Endothelial cell of umbilical vein (primary cell): ENCODE measurements around the gene PRR7. TPM values are rescaled to one million over a fixed set of nuclear protein-coding genes. Genes with fewer than 3 reads are reported as not detected.

Source experiments
- BruUV-seq: library from RNA; stranded (reverse); fragments of 400-500 nt; replicated peaks from 2 replicates; lab custom pipeline; 2021; lab: Mats Ljungman, UMichigan
- CTCF ChIA-PET: fragments of 300-600, 350-600 bp; sonication (Branson Sonifier 250); formaldehyde crosslinking; loops from one replicate; lab custom pipeline; 2021; ENCODE audit warnings: antibody characterized with exemption, inconsistent platforms; lab: Charles Lee
- POLR2A ChIA-PET: fragments of 300-600, 350-600 bp; sonication (Branson Sonifier 250); formaldehyde crosslinking; loops from one replicate; lab custom pipeline; 2021; ENCODE audit warnings: antibody characterized with exemption, inconsistent platforms; lab: Charles Lee
- DNase-seq: peaks from one replicate; pipeline ENCODE4 v3.0.0-alpha.2; 2011; ENCODE audit warnings: low read depth, low spot score
- FAIRE-seq: peaks from 2 replicates; lab custom pipeline; 2011; peaks lifted over from hg19 to GRCh38; lab: Jason Lieb, UNC
- H2AFZ ChIP-seq: 2 replicates; pipeline ENCODE4 v1.6.0; 2012; ENCODE audit warnings: low read depth, low read length, control low read depth, inconsistent platforms
- H3K27ac ChIP-seq: 2 replicates; pipeline ENCODE4 v1.5.1; 2011; ENCODE audit warnings: low read depth, mild to moderate bottlenecking, control low read depth, low read length, moderate library complexity; ENCODE audit not compliant: insufficient read depth
- H3K27me3 ChIP-seq, 2 experiments: 2 replicates each; pipeline versions ENCODE4 v1.6.0 to v1.6.1; 2011; ENCODE audit warnings: low read length in 2 of 2, mixed read lengths in 1 of 2; ENCODE audit not compliant: control insufficient read depth in 2 of 2, insufficient read depth in 2 of 2
- H3K36me3 ChIP-seq, 2 experiments: 2 replicates in 1 of 2; 3 replicates in 1 of 2; pipeline ENCODE4 v1.5.1; 2011; ENCODE audit warnings: low read length in 2 of 2, mild to moderate bottlenecking in 1 of 2, moderate library complexity in 1 of 2; ENCODE audit not compliant: control insufficient read depth in 2 of 2, insufficient read depth in 2 of 2; ENCODE audit errors: extremely low read depth in 1 of 2
- H3K4me1 ChIP-seq: 3 replicates; pipeline ENCODE4 v1.5.1; 2011; ENCODE audit warnings: mild to moderate bottlenecking, low read length; ENCODE audit not compliant: control insufficient read depth, insufficient read depth; ENCODE audit errors: extremely low read depth
- H3K4me2 ChIP-seq: 2 replicates; pipeline ENCODE4 v1.6.1; 2011; ENCODE audit warnings: low read length, control low read depth, mixed read lengths; ENCODE audit not compliant: insufficient read depth
- H3K4me3 ChIP-seq, 3 experiments: fragments of 200-600 bp in 1 of 3; sonication (generic), shearing (Covaris generic) in 1 of 3; replicated peaks in 1 of 3; 2 replicates each; pipeline ENCODE4 v1.5.1; 2011 to 2016; ENCODE audit warnings: control low read depth in 3 of 3, low read length in 3 of 3, mild to moderate bottlenecking in 2 of 3, inconsistent platforms in 1 of 3, low read depth in 1 of 3, moderate library complexity in 1 of 3; ENCODE audit not compliant: insufficient read depth in 1 of 3
- H3K79me2 ChIP-seq: 2 replicates; pipeline ENCODE4 v1.6.0; 2012; ENCODE audit warnings: low read length, inconsistent platforms; ENCODE audit not compliant: control insufficient read depth, insufficient read depth
- H3K9ac ChIP-seq: replicated peaks from 2 replicates; pipeline ENCODE3; 2011; ENCODE audit warnings: low read length, control low read depth; ENCODE audit not compliant: insufficient read depth; ENCODE audit errors: extremely low read depth
- H3K9me1 ChIP-seq: replicated peaks from 3 replicates; pipeline ENCODE4 v1.6.0; 2011; ENCODE audit warnings: mild to moderate bottlenecking, low read length; ENCODE audit not compliant: control insufficient read depth, insufficient read depth; ENCODE audit errors: extremely low read depth
- H3K9me3 ChIP-seq: replicated peaks from 2 replicates; pipeline ENCODE4 v1.5.1; 2012; ENCODE audit warnings: low read length, inconsistent platforms; ENCODE audit not compliant: control insufficient read depth, insufficient read depth
- H4K20me1 ChIP-seq: replicated peaks from 2 replicates; pipeline ENCODE3; 2011; ENCODE audit warnings: mild to moderate bottlenecking, low read length; ENCODE audit not compliant: control insufficient read depth, insufficient read depth; ENCODE audit errors: extremely low read depth
- EZH2 ChIP-seq: IDR thresholded peaks from 2 replicates; pipeline ENCODE4 v1.6.1; 2012; ENCODE audit warnings: borderline replicate concordance, low read depth, mild to moderate bottlenecking, moderate library complexity, low read length, inconsistent platforms; ENCODE audit not compliant: severe bottlenecking
- FOS ChIP-seq: IDR thresholded peaks from 2 replicates; pipeline ENCODE4 v1.6.1; 2011; ENCODE audit warnings: mild to moderate bottlenecking, low read length, moderate library complexity, borderline replicate concordance; ENCODE audit not compliant: insufficient read depth
- GATA2 ChIP-seq: IDR thresholded peaks from 2 replicates; pipeline ENCODE4 v1.7.0; 2011; ENCODE audit warnings: low read depth, mild to moderate bottlenecking, moderate library complexity, mixed read lengths, low read length; ENCODE audit not compliant: insufficient read length, insufficient read depth
- JUN ChIP-seq: IDR thresholded peaks from 2 replicates; pipeline ENCODE4 v1.6.1; 2011; ENCODE audit warnings: borderline replicate concordance, low read depth; ENCODE audit not compliant: insufficient read length, insufficient read depth
- MYC ChIP-seq: IDR thresholded peaks from one replicate; pipeline ENCODE4 v1.6.1; 2011; ENCODE audit warnings: mild to moderate bottlenecking, low read depth, low read length
- POLR2A ChIP-seq: IDR thresholded peaks from 2 replicates; pipeline ENCODE4 v1.6.1; 2012; ENCODE audit warnings: low read depth, mild to moderate bottlenecking, control low read depth, low read length
- POLR2AphosphoS5 ChIP-seq: IDR thresholded peaks from 2 replicates; pipeline ENCODE4 v1.6.1; 2012; ENCODE audit warnings: low read depth, mild to moderate bottlenecking, control low read depth, low read length, moderate library complexity; ENCODE audit not compliant: insufficient read depth
- dilution Hi-C: fragments of 300-500 bp; cut with MboI; formaldehyde crosslinking; loops from one replicate; pipeline ENCODE4 v1.15.0; 2019; ENCODE audit warnings: low sequenced_read_pairs; ENCODE audit not compliant: extremely low pct_ligation_motif_present
- intact Hi-C: fragments of 100-400 bp; cut with micrococcal nuclease; formaldehyde crosslinking; loops from one replicate; pipeline ENCODE4 v1.10.0; 2022
- polyA plus RNA-seq, 4 experiments: library from polyadenylated mRNA; depleted of rRNA in 3 of 4; stranded (reverse) in 3 of 4; unstranded in 1 of 4; fragments of >200 nt; gene quantifications; 2 replicates each; pipeline versions ENCODE4 v1.2.1 to v1.2.3, GENCODE V29; 2011 to 2012; ENCODE audit warnings: missing spikeins in 1 of 4
- total RNA-seq: library from RNA; stranded (reverse); gene quantifications from 2 replicates; pipeline ENCODE4 v1.2.3, GENCODE V29; 2021
- TF ChIP-seq, protein P1 (sequence below): IDR thresholded peaks from 2 replicates; pipeline ENCODE4 v1.6.1; 2011; ENCODE audit not compliant: insufficient read depth, insufficient read length
- TF ChIP-seq, protein P2 (sequence below), 2 donors: IDR thresholded peaks; 1 replicate in 1 of 2; 2 replicates in 1 of 2; pipeline ENCODE4 v1.5.1; 2011; ENCODE audit warnings: low read length in 2 of 2, mild to moderate bottlenecking in 2 of 2, moderate library complexity in 2 of 2, control low read depth in 1 of 2, inconsistent platforms in 1 of 2, low read depth in 1 of 2; ENCODE audit not compliant: insufficient read depth in 1 of 2; ENCODE audit errors: extremely low read depth in 1 of 2

The PRR7 gene
- total and polyA plus RNA-seq, 2 donors (not counting 3 experiments of a cell fraction or from before 2014, with no cell fraction given): 6.5 to 6.6 TPM

DNA sequence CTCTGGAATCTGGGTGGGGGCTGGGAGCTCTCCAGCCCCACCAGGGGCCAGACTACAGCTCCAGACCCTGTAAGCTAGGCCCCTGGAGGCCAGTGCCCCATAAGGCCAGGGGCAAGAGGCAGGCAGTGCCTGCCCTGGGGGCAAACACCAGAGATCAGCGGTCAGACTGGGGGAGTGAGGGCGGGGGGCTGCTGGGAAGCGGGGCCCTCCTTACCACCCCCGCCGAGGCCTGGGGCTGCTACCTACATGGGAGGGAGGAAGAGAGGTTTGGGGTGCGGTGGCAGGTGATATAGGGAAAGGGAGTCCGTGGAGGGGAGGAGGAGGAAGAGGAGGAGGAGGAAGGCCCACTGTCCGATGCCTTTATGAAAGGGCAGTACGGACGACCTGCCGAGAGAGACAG lies 12.7 kb downstream of the PRR7 start:
- Histone ChIP-seq H4K20me1 (no peaks in the 10 kb centered on the region), H3K27ac (no peak overlapping the region), H2AFZ (no peak overlapping the region), H3K9ac (no peak overlapping the region), H3K4me3 (no peak overlapping the region), H3K79me2 (peaks cover 3% of the 10 kb centered on the region), H3K9me3 (no peaks in the 10 kb centered on the region), H3K4me2 (no peak overlapping the region), H3K4me1 (peaks cover 28% of the 10 kb centered on the region), H3K36me3 (peaks cover 7 to 35% of the 10 kb centered on the region in 2 experiments), H3K9me1 (no peaks in the 10 kb centered on the region), H3K27me3 (no peaks in the 10 kb centered on the region)
- no TSS peak for BruUV-seq
- ChIA-PET CTCF (interaction anchor here (6.6 kb wide), 1 partner anchor 12 kb away, joined by 57 read pairs; the partner anchor contains the start of gene DBN1), POLR2A (interaction anchor here (0.8 kb wide), 1 partner anchor 12 kb away, joined by 4 read pairs; no protein-coding TSS in a partner anchor)
- no peak for DNase-seq
- TF ChIP-seq, protein P1, sequence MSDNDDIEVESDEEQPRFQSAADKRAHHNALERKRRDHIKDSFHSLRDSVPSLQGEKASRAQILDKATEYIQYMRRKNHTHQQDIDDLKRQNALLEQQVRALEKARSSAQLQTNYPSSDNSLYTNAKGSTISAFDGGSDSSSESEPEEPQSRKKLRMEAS: no peak
- no peak for TF ChIP-seq MYC
- no peak for TF ChIP-seq GATA2
- no peak for TF ChIP-seq POLR2A
- TF ChIP-seq FOS: no peak
- TF ChIP-seq POLR2AphosphoS5: no peak
- TF ChIP-seq, protein P2, sequence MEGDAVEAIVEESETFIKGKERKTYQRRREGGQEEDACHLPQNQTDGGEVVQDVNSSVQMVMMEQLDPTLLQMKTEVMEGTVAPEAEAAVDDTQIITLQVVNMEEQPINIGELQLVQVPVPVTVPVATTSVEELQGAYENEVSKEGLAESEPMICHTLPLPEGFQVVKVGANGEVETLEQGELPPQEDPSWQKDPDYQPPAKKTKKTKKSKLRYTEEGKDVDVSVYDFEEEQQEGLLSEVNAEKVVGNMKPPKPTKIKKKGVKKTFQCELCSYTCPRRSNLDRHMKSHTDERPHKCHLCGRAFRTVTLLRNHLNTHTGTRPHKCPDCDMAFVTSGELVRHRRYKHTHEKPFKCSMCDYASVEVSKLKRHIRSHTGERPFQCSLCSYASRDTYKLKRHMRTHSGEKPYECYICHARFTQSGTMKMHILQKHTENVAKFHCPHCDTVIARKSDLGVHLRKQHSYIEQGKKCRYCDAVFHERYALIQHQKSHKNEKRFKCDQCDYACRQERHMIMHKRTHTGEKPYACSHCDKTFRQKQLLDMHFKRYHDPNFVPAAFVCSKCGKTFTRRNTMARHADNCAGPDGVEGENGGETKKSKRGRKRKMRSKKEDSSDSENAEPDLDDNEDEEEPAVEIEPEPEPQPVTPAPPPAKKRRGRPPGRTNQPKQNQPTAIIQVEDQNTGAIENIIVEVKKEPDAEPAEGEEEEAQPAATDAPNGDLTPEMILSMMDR (IDR thresholded peaks at IDR 0.05; ENCODE audit: extremely low read depth in 1 of 2, insufficient read depth in 1 of 2, low read depth in 1 of 2, low read length in 2 of 2): no peak
- TF ChIP-seq EZH2: no peak
- TF ChIP-seq JUN: no peak
- FAIRE-seq: no peak
- dilution Hi-C loops (no loop called here), intact Hi-C loops (no loop called here)
